Measurements from ENCODE around the gene LAMTOR4.
"Not testable (repeated sequence)": the region's sequence is repeated elsewhere in the genome, so short reads cannot be mapped to it uniquely, and the experiment has no call there.

Gene LAMTOR4

GRCh38 chr7:100124301-100125230 lies 24.2 kb upstream of the LAMTOR4 start:
- DNase-seq: no peak

GRCh38 chr7:100126239-100126930 lies 22.3 kb upstream of the LAMTOR4 start:
- DNase-seq: no peak

- peak; percentile 90 to 94 for DNase-seq
Measured at GRCh38 chr7:100126931-100127865, 21.5 kb upstream of the LAMTOR4 start, which contains the start of gene MBLAC1. TSS of gene MBLAC1 (plus strand) at chr7:100126967. CDS start at chr7:100127396, 429 bp downstream.

- peak in 1 of 2 experiments; percentile 41 for DNase-seq
Measured at GRCh38 chr7:100127866-100128636, 20.7 kb upstream of the LAMTOR4 start.

GRCh38 chr7:100128637-100128963 lies 20.1 kb upstream of the LAMTOR4 start:
- no peak for DNase-seq

GRCh38 chr7:100130220-100130607 lies 18.5 kb upstream of the LAMTOR4 start:
- DNase-seq: not testable (repeated sequence)

- peak; percentile 70 to 71 for DNase-seq
Measured at GRCh38 chr7:100130608-100131453, 17.9 kb upstream of the LAMTOR4 start.

- no peak for DNase-seq
Measured at GRCh38 chr7:100132126-100132525, 16.6 kb upstream of the LAMTOR4 start.

GRCh38 chr7:100132697-100133151 lies 16.0 kb upstream of the LAMTOR4 start:
- peak; percentile 77 to 81 for DNase-seq

GRCh38 chr7:100137851-100138760 lies 10.6 kb upstream of the LAMTOR4 start:
- no peak for DNase-seq

GRCh38 chr7:100141555-100141949 lies 7.2 kb upstream of the LAMTOR4 start:
- DNase-seq: no peak

GRCh38 chr7:100142461-100142860 lies 6.3 kb upstream of the LAMTOR4 start:
- no peak for DNase-seq

GRCh38 chr7:100146350-100146749 lies 2.4 kb upstream of the LAMTOR4 start:
- DNase-seq: not testable (repeated sequence)

- no peak for DNase-seq
Measured at GRCh38 chr7:100147278-100147677, 1.4 kb upstream of the LAMTOR4 start.

- no peak for DNase-seq
Measured at GRCh38 chr7:100148225-100148558, 526 bp upstream of the LAMTOR4 start.

GRCh38 chr7:100152404-100152803 lies 3.7 kb downstream of the LAMTOR4 start:
- DNase-seq: peak; percentile 78 to 96

GRCh38 chr7:100152937-100153666 lies 4.4 kb downstream of the LAMTOR4 start:
- no peak for DNase-seq

- DNase-seq: no peak
Measured at GRCh38 chr7:100153708-100154535, 5.2 kb downstream of the LAMTOR4 start.

Data from Kasumi-1 (cell line).